GM18861 (cell line): Measurements from ENCODE around the gene C4orf50.
"Not testable (repeated sequence)": the region's sequence is repeated elsewhere in the genome, so short reads cannot be mapped to it uniquely, and the experiment has no call there.

Experiments used
- ATAC-seq: cut with Tn5 transposase; IDR thresholded peaks from one replicate; pipeline ENCODE4 v1.9.1; 2021; ENCODE audit not compliant: unreplicated experiment

C4orf50 gene

DNA sequence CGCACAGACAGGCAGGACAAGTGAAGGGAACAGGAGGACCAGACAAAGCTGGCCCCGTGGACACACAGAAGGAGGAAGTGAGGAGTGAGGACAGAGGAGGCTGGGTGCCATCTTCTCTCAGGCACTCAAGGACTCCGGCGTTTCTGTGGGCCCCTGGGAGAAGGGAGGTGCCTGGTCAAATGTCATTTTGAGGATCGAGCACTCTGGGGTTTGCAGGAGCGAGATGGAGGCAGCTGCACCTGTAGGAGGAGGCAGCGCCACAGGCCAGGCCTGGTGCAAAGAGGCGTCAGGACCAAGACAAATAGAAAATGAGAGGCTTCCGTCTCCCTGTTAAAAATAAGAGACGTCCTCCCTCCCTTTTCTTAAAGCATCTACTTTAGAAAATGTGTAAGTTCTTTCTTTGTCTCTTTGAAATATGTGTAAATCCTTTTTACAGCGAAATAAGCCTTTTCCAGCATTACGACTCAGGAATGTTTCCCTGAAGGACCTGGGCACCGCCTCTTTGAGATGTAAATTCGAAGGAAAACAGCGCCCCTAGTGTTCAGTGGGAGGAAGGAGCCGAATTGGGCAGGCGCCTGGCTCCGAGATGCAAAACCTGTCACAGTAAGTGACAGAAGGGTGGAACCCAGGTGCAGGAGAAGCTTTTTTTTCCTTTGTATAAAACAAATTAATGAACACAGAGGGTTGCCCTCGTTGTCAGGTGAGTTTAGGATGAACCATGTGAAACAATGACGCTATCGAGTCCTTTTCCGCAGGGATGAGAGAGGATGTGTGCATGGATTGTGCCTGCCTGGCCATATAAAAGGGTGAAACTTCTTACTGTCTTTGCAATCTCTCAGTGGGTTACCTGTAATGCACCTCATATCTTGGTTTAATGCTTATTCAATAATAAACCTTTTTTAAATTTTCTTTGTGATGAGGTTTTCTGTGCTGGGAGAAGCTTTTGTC is 1.4 kb upstream of the C4orf50 start:
- no peak for ATAC-seq

DNA sequence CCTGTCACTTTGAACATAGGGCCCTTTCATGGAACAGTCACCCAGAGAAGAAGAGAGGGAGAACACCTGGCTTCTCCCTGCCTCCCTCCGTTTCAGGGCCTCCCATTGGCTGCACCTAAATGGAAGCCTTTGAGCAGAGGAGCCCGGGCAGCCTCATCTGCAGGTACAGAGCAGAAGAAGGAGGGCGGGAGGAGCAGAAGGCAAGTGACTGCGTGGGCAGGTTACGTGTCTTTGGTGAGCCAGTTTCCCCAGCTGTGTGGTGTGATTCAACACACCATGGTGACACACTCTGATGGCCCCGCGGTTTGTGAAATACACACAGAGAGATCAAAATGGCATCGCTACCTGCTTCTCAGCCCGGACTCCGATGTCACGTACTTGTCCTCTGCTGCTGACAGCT is 431 bp downstream of the C4orf50 start:
- ATAC-seq: no peak

DNA sequence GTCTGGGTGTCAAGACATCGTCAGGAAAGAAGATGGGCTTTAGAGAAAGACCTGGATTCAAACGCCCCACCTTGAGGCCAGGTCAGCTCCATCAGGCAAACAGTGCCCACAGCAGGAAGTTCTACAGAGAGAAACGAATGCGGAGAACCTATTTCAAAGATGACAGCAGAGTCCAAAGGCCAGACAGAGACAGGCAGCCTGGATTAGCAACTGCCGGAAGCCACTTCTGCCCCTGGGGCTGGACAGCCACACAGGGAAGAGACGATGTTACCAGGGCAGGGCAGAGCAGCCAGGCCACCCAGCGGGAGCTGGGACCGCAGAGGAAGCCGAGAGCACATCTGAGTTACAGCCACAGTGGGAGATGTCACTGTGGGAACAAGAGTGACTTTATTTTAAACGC is 1.2 kb downstream of the C4orf50 start:
- no peak for ATAC-seq

DNA sequence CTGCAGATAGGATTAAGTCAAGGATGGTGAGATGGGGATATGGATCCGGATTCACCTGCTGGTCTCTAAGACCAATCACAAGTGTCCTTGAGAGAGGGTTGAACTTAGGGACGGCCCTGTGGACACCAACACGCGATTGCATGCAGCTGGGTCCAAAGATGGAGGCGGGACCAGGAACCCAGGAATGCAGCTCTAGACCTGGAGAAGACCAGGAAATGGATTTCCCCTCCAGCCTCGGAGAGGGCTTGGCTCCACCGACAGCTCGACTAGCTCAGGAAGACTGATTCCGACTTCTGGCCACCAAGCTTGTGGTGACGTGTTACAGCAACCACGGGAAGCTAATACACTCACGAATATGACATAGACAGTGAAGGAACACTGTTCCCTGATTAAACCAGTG is 4.7 kb downstream of the C4orf50 start:
- ATAC-seq: no peak

DNA sequence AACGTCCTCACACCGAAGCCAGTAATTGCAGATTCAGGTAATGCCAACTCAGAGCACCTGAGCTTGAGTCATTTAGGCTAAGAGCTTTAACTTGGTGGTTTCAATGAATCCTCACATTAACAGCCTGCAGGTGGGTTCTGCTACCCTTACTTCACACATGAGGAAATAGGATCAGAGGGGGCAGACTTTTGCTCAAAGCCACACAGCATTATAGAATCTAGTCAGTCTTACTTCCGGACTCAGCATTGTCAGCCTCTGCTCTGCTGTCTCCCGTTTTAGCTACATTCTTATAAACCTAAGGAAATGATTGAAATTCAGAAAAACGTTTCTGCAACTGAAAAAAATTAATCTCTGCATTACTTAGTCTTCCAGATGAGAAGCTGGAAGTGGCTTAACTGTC is 6.0 kb downstream of the C4orf50 start:
- ATAC-seq: no peak

DNA sequence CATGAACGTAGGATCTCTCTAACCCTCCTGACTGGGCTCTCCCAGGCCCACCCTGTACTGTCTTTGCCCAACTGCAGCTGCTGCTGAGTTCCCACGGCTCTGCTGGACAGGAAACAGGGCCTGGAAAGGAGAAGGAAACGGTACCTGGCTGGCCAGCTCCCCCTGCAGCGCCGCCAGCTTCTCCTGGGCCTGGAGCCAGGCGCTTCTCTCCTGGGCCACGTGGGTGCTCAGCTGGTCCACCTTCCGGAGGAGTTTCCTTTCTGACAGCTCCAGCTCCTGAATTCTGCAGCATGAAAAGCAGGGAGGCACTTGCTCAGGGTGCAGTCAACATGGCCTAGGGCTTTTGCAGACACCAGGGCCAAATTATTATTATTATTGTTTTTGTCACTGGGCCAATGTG is 6.5 kb downstream of the C4orf50 start:
- ATAC-seq: no peak

DNA sequence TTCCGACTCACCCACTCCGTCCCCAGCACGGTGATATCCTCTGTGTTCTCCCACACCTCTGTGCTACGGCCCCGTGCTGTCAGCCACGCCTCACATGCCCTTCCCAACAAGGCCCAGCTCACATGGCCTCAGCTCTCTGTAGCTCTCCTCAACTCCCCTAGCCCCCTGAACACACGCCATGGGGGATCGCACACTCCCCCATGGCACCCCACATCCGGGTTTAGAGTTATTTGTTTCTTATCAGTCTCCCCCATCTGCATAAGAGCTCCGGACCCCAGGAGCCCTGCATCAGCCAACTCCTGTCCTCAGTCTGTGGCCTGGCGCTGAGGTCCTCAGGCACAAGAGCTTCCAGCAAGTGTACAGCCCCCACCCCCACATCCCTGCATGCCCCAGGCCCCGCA is 7.0 kb downstream of the C4orf50 start:
- no peak for ATAC-seq

DNA sequence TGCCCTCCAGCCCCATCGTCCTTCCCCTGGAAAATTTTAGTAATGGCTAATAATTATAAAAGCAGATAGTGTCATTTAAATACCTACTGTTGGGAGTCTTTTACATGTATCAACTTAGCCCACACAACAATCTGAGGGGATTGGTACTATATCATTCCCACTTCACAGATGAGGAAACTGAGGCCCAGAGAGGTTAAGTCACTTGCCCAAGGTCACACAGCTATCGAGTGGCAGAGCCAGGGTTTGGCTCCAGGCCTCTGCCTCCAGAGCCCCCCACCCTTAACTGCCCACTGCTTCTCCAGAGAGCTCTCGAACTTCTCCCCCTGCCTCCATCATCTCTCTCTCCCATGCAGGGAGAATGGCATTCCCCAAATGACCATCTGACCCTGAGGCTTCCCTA is 7.4 kb downstream of the C4orf50 start:
- no peak for ATAC-seq

DNA sequence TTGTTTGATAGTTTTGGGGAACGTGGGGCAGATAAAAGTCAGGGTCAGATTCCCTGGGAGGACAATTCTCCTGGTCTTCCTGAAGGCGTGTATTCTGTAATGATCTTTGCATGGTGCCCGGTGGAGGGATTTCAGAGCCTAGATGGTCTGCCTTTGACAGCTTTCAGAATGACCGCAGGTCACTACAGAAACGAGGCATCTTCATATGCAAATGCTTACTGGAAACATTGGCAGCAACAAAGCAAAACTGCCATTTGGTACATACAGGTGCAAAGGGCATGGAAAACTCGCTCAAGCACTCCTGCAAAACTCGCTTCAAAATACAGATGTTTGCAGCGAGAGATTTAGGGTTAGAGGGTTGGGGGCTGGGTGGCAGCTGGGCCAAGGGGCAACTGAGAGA is 8.8 kb downstream of the C4orf50 start:
- ATAC-seq: no peak

DNA sequence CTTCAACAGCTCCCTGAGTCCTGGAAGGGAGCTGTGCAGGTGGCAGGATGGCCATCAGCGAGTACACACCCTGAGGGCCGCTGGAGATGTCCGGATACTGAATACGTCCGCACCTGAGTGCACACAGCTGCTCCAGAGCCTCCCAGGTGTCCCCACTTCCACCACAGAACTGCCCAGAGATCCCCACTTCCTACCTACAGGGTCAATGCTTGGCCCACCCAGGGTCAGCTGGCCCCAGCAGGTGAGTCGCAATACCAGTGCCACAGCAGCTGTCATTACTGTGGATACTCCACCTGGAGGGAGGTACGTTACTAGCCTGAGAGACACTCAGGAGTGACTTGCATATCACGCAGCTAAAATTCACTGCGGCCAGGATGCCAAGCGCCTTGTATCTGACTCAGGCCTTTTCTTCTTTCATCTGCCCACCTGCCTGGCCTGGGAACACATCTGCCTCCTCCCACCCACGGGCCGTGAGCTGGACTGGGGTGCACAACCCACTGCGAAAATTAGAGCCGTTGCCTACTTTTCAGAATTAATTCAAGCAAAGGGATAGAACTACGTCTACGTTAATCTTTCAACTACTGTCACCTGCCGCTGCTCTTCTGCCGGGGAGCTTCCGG is 9.4 kb downstream of the C4orf50 start:
- no peak for ATAC-seq

DNA sequence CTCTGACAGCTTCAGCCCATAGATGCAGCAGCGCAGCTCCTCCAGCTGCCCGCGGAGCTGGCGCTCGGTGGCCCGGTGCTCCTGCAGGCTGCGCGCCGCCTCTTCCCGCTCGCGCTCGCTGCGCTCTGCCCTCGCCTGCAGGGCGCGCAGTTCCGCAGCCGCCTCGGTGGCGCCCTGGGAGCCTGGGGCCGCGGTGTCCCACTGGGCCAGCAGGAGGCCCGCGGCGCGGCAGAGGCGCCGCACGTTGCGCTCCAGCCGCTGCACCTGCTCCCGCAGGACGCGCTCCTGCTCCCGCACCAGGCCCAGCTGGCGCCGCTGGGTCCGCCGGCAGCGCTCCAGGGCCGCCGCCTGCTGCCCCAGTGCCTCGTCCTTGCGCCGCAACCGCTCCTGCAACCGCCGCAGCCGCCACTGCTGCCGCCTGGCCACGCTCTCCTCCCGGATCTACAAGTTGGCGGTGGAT is 10.1 kb downstream of the C4orf50 start:
- no peak for ATAC-seq

DNA sequence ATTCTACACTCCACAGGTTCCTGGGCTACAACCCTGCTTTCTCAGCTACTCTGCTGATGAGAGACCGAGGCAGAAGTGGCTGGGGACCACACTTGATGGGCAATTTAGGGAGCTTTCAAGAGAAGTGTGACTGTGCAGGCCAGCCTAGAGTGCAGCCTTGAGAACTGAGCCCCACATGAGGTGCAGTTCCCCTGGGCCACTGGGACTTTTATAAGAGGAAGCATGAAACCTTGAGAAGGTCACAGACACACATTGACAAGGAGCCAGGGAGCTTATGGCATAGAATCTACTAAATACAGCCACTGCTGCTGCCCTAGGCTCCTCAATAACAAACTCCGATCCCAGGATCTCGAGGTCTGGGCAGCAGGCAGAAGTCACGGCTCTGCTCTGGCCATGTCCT is 13.1 kb downstream of the C4orf50 start:
- ATAC-seq: no peak

DNA sequence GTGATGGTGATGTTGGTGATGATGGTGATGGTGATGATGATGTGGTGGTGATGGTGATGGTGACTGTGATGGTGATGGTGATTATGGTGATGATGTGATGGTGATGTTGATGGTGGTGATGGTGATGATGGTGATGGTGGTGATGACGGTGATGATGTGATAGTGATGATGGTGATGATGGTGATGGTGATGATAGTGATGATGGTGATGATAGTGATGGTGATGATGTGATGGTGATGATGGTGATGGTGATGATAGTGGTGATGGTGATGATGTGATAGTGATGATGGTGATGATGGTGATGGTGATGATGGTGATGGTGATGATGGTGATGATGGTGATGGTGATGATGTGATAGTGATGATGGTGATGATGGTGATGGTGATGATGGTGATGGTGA is 14.7 kb downstream of the C4orf50 start:
- ATAC-seq: not testable (repeated sequence)

DNA sequence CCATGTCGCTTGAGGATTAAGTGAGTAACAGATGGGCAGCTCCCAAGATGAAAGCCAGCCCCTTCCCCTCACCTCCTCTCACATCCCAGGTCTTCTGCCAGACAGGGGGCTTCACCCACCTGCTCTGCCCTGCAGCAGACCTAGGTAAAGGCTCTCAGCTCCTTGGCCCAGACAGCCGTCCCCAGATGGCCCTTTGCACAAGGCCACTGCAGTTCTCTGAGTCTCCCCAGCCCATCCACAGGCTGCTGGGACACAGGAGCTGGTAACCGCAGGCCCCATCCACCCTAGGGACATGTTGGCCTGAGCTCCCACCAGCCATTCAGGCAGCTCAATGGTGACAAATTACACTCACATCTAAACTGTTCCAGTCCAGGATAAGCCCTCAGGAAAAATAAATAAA is 15.3 kb downstream of the C4orf50 start:
- ATAC-seq: no peak

DNA sequence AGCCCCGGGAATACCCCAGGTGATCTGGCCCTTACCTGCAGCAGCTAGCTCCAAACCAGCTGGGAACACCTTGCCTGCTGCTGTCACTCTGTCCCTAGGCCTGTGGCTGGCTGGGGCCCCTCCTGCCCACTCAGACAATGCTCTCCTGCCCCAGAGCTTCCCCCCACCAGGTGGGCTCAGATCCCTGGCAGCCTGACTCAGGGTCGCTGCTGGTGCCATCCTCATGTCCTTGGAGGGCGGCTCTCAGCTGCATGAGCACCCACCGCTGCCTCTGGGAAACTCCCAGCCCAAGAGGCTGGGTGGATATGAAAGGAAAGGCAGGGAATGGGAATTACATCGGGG is 15.8 kb downstream of the C4orf50 start:
- no peak for ATAC-seq

DNA sequence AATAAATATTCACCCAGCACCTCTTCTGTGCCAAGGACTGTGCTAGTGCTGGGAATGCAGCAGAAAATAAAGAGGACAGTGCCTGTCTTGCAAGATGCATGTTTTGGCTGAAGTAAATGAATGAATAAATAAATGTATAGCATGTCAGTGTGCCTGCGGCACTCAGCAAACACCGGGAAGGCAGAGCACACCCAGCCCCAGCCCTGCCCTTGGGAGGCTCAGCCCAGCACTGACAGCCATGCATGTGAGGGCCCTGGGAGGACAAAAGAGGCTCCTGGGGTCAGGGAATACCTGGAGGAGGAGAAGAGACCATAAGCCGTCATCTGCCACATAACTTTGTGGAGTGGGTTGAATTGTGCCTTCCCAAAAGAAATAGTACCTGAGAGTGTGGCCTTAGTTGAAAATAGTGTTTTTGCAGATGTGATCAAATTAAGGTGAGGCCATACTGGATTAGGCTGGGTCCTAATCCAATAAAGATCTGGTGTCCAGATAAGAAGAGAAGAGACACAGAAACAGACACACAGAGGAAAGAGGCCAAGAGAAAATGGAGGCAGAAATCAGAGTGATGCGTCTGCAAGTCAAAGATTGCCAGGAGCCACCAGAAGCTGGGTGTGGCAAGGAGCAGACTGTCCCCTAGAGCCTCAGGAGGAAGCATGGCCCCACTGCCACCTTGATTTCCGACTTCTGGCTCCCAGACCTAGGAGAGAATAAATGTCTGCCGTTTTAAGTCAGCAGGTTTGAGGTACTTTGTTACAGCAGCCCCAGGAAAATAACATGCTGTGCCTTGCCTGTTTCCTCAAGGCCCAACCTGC is 16.3 kb downstream of the C4orf50 start:
- ATAC-seq: no peak

DNA sequence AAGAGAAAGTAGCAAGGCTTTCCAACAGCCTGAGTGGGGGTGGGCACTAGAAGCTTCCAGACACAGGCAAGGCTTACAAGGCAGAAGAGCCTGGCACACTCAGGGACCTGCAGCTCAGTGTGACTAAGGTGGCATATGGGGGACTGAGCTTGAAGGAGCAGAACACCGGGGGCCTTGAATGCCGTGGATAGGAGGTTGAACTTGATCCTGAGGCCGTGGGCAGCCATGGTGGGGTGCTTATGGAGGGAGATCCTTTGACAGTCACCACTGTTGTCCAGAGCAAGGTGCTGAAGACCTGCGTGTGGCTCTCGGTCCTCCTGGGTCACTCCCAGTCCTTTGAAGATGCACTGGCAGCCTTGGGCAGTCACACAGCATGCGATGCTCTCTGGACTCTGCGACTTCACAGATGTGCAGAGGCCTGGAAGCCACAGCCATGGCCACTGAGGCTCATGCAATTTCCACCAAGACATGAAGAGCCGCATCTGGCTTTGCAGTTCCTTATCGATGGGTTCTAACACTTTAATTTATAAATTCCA is 18.3 kb downstream of the C4orf50 start:
- ATAC-seq: no peak

DNA sequence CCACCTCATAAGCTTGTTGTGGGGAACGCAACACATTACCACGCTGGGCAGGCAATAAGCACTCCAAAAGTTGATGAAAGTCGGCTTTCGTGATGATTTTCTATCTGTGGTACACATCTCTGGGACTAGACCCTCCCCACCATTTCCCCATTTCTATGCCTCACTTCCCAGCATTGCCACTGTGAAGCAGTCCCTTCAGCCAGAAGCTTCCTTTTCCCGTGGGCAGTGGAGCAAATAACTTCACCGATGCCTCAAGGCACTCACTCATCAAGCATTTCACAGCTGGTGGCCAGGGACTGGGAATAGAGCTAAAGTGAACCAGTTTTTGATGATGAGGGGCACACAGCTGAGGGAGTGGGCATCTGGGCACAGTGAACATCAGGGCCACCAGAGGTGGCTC is 18.9 kb downstream of the C4orf50 start:
- no peak for ATAC-seq

DNA sequence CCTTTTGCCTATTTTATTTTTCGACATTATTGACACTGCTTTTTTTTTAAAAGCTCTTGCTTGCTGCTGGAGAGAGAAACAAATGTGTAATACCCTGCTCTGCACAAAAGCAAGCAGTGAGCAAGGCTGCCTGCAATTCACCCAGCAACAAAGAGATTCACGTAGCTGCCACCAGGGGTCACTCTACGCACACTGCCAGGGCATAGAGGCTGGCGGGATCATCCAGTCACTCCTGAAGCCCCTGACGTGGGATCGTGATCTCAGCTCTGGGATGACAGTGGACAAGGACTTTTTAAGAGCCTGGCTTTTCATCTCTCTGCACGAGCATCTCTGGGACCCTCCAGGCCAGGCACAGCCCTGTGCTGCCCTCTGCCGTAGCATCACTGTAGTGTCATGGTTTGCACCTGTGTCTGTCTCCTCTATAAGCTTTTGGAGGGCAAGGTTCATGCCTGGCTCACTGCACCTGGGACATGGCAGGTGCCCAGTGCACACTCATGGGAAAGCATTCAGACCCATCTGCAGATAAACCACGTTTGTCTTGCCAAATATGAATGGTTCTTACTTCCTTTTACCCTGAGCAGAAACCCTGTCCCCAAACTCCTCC is 19.8 kb downstream of the C4orf50 start:
- peak; percentile 74 for ATAC-seq

DNA sequence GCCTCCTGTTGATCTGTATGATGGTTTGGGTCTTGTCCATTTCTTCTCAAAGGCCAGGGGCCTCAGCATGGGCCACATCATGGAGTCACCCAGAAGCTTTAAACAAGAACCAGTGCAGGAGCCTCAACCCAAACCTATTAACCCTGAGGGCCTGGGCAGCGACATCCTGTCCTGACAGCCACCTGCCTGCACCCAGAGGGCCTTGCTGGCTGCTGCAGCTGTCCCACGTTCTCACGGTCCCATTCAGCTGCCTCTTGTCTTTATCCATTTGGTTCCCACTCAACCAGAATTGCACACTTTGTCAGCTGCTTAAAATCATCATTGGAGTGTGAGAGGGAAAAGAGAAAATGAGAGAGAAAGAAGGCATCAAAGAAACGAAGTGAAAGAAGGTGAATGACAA is 21.6 kb downstream of the C4orf50 start:
- no peak for ATAC-seq
